IMR-90 (cell line): ENCODE measurements around the gene ZAP70. TPM values are rescaled to one million over a fixed set of nuclear protein-coding genes. Genes with fewer than 3 reads are reported as not detected.

Experiments used
- ATAC-seq: fragments of 200-7000 bp; cut with Tn5 transposase; 2 replicates; pipeline ENCODE4 v1.9.1; 2020; ENCODE audit warnings: low read depth, mild to moderate bottlenecking, moderate library complexity
- BruUV-seq: library from RNA; stranded (reverse); fragments of 400-500 nt; replicated peaks from 2 replicates; lab custom pipeline; 2021; lab: Mats Ljungman, UMichigan
- CTCF ChIA-PET: fragments of 300-600 bp; formaldehyde crosslinking; extraction: SDS; loops from one replicate; lab custom pipeline; 2021; ENCODE audit warnings: antibody characterized with exemption; lab: Yijun Ruan, JAX
- POLR2A ChIA-PET: fragments of 300-600 bp; sonication (Branson Sonifier 250); formaldehyde crosslinking; loops from one replicate; lab custom pipeline; 2022; ENCODE audit warnings: antibody characterized with exemption; ENCODE audit not compliant: unreplicated experiment; lab: Charles Lee
- DNase-seq: peaks from one replicate; pipeline ENCODE4 v3.0.0; 2013
- H2AFZ ChIP-seq: replicated peaks from 2 replicates; pipeline ENCODE3; 2013; ENCODE audit warnings: low read length, mild to moderate bottlenecking; ENCODE audit not compliant: poor library complexity
- H2AK5ac ChIP-seq: 2 replicates; pipeline ENCODE4 v1.6.1; 2013; ENCODE audit warnings: low read depth, low read length, inconsistent platforms
- H2AK9ac ChIP-seq: replicated peaks from 2 replicates; pipeline ENCODE3; 2013; ENCODE audit warnings: mild to moderate bottlenecking, low read depth, low read length, moderate library complexity; ENCODE audit not compliant: poor library complexity
- H2BK120ac ChIP-seq: 2 replicates; pipeline ENCODE4 v1.6.1; 2013; ENCODE audit warnings: low read depth, low read length, inconsistent platforms
- H2BK15ac ChIP-seq: 3 replicates; pipeline ENCODE4 v1.6.1; 2013; ENCODE audit warnings: low read depth, low read length, inconsistent platforms
- H2BK20ac ChIP-seq: 2 replicates; pipeline ENCODE4 v1.6.1; 2013; ENCODE audit warnings: low read depth, mild to moderate bottlenecking, inconsistent platforms, low read length, moderate library complexity
- H2BK5ac ChIP-seq: 2 replicates; pipeline ENCODE4 v1.6.1; 2013; ENCODE audit warnings: mild to moderate bottlenecking, low read depth, low read length, inconsistent platforms; ENCODE audit not compliant: poor library complexity, severe bottlenecking
- H3K14ac ChIP-seq: replicated peaks from 2 replicates; pipeline ENCODE4 v1.6.1; 2013; ENCODE audit warnings: low read depth, low read length, inconsistent platforms
- H3K18ac ChIP-seq: 2 replicates; pipeline ENCODE4 v1.6.1; 2013; ENCODE audit warnings: low read depth, low read length, control low read depth
- H3K23ac ChIP-seq: 2 replicates; pipeline ENCODE4 v1.6.1; 2013; ENCODE audit warnings: low read depth, low read length, inconsistent platforms
- H3K27ac ChIP-seq: 2 replicates; pipeline ENCODE4 v1.5.1; 2013; ENCODE audit warnings: mild to moderate bottlenecking, control low read depth, low read length; ENCODE audit not compliant: insufficient read depth
- H3K27me3 ChIP-seq: 2 replicates; pipeline ENCODE4 v1.6.1; 2013; ENCODE audit warnings: low read length; ENCODE audit not compliant: control insufficient read depth, insufficient read depth
- H3K36me3 ChIP-seq: 2 replicates; pipeline ENCODE4 v1.6.1; 2013; ENCODE audit warnings: low read length, mixed read lengths; ENCODE audit not compliant: control insufficient read depth, insufficient read depth
- H3K4ac ChIP-seq: 2 replicates; pipeline ENCODE4 v1.6.1; 2013; ENCODE audit warnings: low read depth, low read length, inconsistent platforms
- H3K4me1 ChIP-seq: 2 replicates; pipeline ENCODE4 v1.6.1; 2013; ENCODE audit warnings: low read length, mixed read lengths; ENCODE audit not compliant: control insufficient read depth, insufficient read depth
- H3K4me2 ChIP-seq: 2 replicates; pipeline ENCODE4 v1.6.1; 2013; ENCODE audit warnings: low read depth, mild to moderate bottlenecking, control low read depth, low read length, moderate library complexity
- H3K4me3 ChIP-seq: 2 replicates; pipeline ENCODE4 v1.5.1; 2013; ENCODE audit warnings: low read depth, mild to moderate bottlenecking, control low read depth, low read length, moderate library complexity; ENCODE audit not compliant: insufficient read depth
- H3K56ac ChIP-seq: 2 replicates; pipeline ENCODE4 v1.6.1; 2013; ENCODE audit warnings: low read length, inconsistent platforms; ENCODE audit not compliant: insufficient read depth; ENCODE audit errors: extremely low read depth
- H3K79me1 ChIP-seq, 2 experiments: 2 replicates each; pipeline ENCODE4 v1.6.1; 2013; ENCODE audit warnings: low read length in 2 of 2, inconsistent platforms in 1 of 2, low read depth in 1 of 2
- H3K9ac ChIP-seq: 2 replicates; pipeline ENCODE4 v1.6.1; 2013; ENCODE audit warnings: low read depth, low read length, control low read depth
- H3K9me1 ChIP-seq: 2 replicates; pipeline ENCODE4 v1.6.1; 2013; ENCODE audit warnings: low read length, inconsistent platforms; ENCODE audit not compliant: insufficient read depth
- H3K9me3 ChIP-seq: 2 replicates; pipeline ENCODE4 v1.6.1; 2013; ENCODE audit warnings: low read length; ENCODE audit not compliant: control insufficient read depth, insufficient read depth
- H4K20me1 ChIP-seq: 2 replicates; pipeline ENCODE4 v1.6.1; 2013; ENCODE audit warnings: low read length, inconsistent platforms; ENCODE audit not compliant: insufficient read depth
- H4K5ac ChIP-seq: 2 replicates; pipeline ENCODE4 v1.6.1; 2013; ENCODE audit warnings: mild to moderate bottlenecking, low read depth, low read length, control low read depth
- H4K8ac ChIP-seq, 2 experiments: 2 replicates each; pipeline ENCODE4 v1.6.1; 2013; ENCODE audit warnings: low read depth in 2 of 2, low read length in 2 of 2, control low read depth in 1 of 2, inconsistent platforms in 1 of 2
- H4K91ac ChIP-seq: 2 replicates; pipeline ENCODE4 v1.6.1; 2013; ENCODE audit warnings: low read depth, low read length, inconsistent platforms; ENCODE audit not compliant: insufficient read depth
- BHLHE40 ChIP-seq: fragments of 150-350 bp; IDR thresholded peaks from 2 replicates; pipeline ENCODE4 v1.6.1; 2016; ENCODE audit warnings: mild to moderate bottlenecking, low read depth, low read length
- CEBPB ChIP-seq: IDR thresholded peaks from 2 replicates; pipeline ENCODE4 v1.6.1; 2012; ENCODE audit warnings: low read depth, low read length, improper control_type of control experiment
- CHD1 ChIP-seq: IDR thresholded peaks from 2 replicates; pipeline ENCODE4 v1.6.1; 2012; ENCODE audit warnings: low read depth, low read length, improper control_type of control experiment
- FOS ChIP-seq: fragments of 150-350 bp; IDR thresholded peaks from 2 replicates; pipeline ENCODE4 v1.6.1; 2016; ENCODE audit warnings: low read depth, low read length
- MAFK ChIP-seq: IDR thresholded peaks from 2 replicates; pipeline ENCODE4 v1.6.1; 2012; ENCODE audit warnings: low read depth, low read length, improper control_type of control experiment
- MAZ ChIP-seq: IDR thresholded peaks from 2 replicates; pipeline ENCODE4 v1.6.1; 2012; ENCODE audit warnings: low read depth, mild to moderate bottlenecking, low read length, improper control_type of control experiment, moderate library complexity, borderline replicate concordance
- MXI1 ChIP-seq: IDR thresholded peaks from 2 replicates; pipeline ENCODE4 v1.6.1; 2012; ENCODE audit warnings: low read depth, mild to moderate bottlenecking, low read length, moderate library complexity, borderline replicate concordance
- NFE2L2 ChIP-seq: fragments of 150-350 bp; IDR thresholded peaks from 2 replicates; pipeline ENCODE4 v1.6.1; 2016; ENCODE audit warnings: low read depth, mild to moderate bottlenecking, low read length
- POLR2A ChIP-seq: IDR thresholded peaks from 2 replicates; pipeline ENCODE4 v1.6.1; 2012; ENCODE audit warnings: mild to moderate bottlenecking, low read depth, low read length
- RAD21 ChIP-seq: IDR thresholded peaks from 2 replicates; pipeline ENCODE4 v1.6.1; 2012; ENCODE audit warnings: low read length, improper control_type of control experiment
- RCOR1 ChIP-seq: IDR thresholded peaks from 2 replicates; pipeline ENCODE4 v1.6.1; 2012; ENCODE audit warnings: mild to moderate bottlenecking, low read length, improper control_type of control experiment; ENCODE audit not compliant: insufficient replicate concordance
- RFX5 ChIP-seq: IDR thresholded peaks from 2 replicates; pipeline ENCODE4 v1.8.0; 2012; ENCODE audit warnings: low read depth, mild to moderate bottlenecking, low read length, moderate library complexity
- SMC3 ChIP-seq: fragments of 150-350 bp; IDR thresholded peaks from 2 replicates; pipeline ENCODE4 v1.6.1; 2016; ENCODE audit warnings: low read depth, mild to moderate bottlenecking, antibody characterized with exemption, low read length, moderate library complexity
- WGBS, 2 experiments: methylation state at CpG; one replicate each; pipeline versions ENCODE4 v1.1.5 to v1.1.7; 2013; ENCODE audit warnings: missing lambda C conversion rate in 2 of 2; ENCODE audit not compliant: insufficient read length in 1 of 2; ENCODE audit errors: extremely low coverage in 2 of 2; 5-methylcytosine and 5-hydroxymethylcytosine counted together
- dilution Hi-C: fragments of 300-500 bp; cut with HindIII; formaldehyde crosslinking; loops from one replicate; pipeline ENCODE4 v1.14.3; 2018; ENCODE audit warnings: low sequenced_read_pairs; ENCODE audit not compliant: unreplicated experiment
- in situ Hi-C: fragments of 300-500 bp; cut with MboI; formaldehyde crosslinking; loops from 3 replicates; pipeline ENCODE4 v1.14.3; 2019; ENCODE audit warnings: low sequenced_read_pairs, inconsistent platforms, mixed read lengths
- intact Hi-C: fragments of 100-400 bp; cut with micrococcal nuclease; formaldehyde crosslinking; loops from 2 replicates; pipeline ENCODE4 v1.10.0; 2022
- polyA plus RNA-seq, 3 experiments: library from polyadenylated mRNA; depleted of rRNA; stranded (reverse); fragments of >200 nt; gene quantifications; 2 replicates each; pipeline ENCODE4 v1.2.3, GENCODE V29; 2012; ENCODE audit warnings: low replicate concordance in 1 of 3
- total RNA-seq: library from RNA; depleted of rRNA; stranded (reverse); fragments of >200 nt; gene quantifications from 2 replicates; pipeline ENCODE4 v1.2.3, GENCODE V29; 2012
- TF ChIP-seq, protein P1 (sequence below): fragments of 150-350 bp; IDR thresholded peaks from 2 replicates; pipeline ENCODE4 v1.6.1; 2016; ENCODE audit warnings: low read depth, mild to moderate bottlenecking, low read length, moderate library complexity, borderline replicate concordance
- TF ChIP-seq, protein P2 (sequence below): conservative IDR thresholded peaks from 2 replicates; pipeline ENCODE4 v1.5.1; 2012; ENCODE audit warnings: mild to moderate bottlenecking, low read depth, low read length, improper control_type of control experiment

The ZAP70 gene
- total and polyA plus RNA-seq, 2 of the 4 experiments (the other 2 are of a cell fraction), result under 0.01 to 0.09 TPM

DNA sequence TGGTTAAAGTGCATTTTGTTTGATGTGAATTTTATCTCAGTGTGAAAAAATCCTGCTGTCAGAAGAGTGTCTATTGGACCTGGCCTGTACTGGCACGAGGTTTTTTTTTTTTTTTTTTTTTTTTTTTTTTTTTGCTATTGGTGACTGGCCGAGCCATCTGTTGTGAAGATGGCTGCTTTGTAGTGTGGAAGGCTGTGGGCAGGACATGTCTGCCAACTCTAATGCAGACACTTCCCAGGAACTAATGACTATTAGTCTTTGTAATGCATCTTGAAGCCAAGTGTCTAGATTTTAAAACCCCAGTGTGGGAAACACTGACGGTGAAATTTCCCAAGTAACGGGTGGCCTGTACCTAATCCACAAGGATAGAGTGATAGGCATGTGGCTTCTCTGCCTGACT lies 34.3 kb downstream of the ZAP70 start:
- POLR2A ChIA-PET, result no interaction called here
- Histone ChIP-seq H3K14ac (no peak overlapping the region), H2BK15ac (no peak overlapping the region), H2AK9ac (no peak overlapping the region), H3K27ac (no peak overlapping the region), H3K4me1 (peaks cover 6% of the 10 kb centered on the region; the same call in 1 of the 2 replicates), H2BK20ac (no peak overlapping the region), H2BK5ac (no peak overlapping the region), H3K4me3 (no peak overlapping the region), H2AK5ac (no peak overlapping the region), H3K27me3 (no peaks in the 10 kb centered on the region), H4K5ac (no peak overlapping the region), H4K91ac (no peak overlapping the region), H3K79me1 (no peaks in the 10 kb centered on the region), H3K9ac (no peak overlapping the region), H3K18ac (no peak overlapping the region), H4K20me1 (no peaks in the 10 kb centered on the region), H3K4me2 (no peak overlapping the region), H2AFZ (no peak overlapping the region), H3K36me3 (0 out of 2 replicates have a peak, but pooled peaks cover 2% of the 10 kb centered on the region), H3K9me1 (peaks cover 3% of the 10 kb centered on the region; the same call in 1 of the 2 replicates), H3K56ac (no peak overlapping the region), H3K4ac (no peak overlapping the region), H3K23ac (no peak overlapping the region), H4K8ac (no peak overlapping the region), H2BK120ac (no peak overlapping the region), H3K9me3 (no peaks in the 10 kb centered on the region)
- intact Hi-C loops, result no loop called here
- WGBS, 2 experiments, result no CpG with 5 or more reads among the region's 4 CpGs
- TF ChIP-seq, protein P1, sequence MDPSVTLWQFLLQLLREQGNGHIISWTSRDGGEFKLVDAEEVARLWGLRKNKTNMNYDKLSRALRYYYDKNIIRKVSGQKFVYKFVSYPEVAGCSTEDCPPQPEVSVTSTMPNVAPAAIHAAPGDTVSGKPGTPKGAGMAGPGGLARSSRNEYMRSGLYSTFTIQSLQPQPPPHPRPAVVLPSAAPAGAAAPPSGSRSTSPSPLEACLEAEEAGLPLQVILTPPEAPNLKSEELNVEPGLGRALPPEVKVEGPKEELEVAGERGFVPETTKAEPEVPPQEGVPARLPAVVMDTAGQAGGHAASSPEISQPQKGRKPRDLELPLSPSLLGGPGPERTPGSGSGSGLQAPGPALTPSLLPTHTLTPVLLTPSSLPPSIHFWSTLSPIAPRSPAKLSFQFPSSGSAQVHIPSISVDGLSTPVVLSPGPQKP, result no peak
- TF ChIP-seq RFX5, result no peak
- no peak for TF ChIP-seq POLR2A
- no peak for TF ChIP-seq MAZ
- no peak for TF ChIP-seq FOS
- no peak for TF ChIP-seq CHD1
- no peak for TF ChIP-seq RAD21
- TF ChIP-seq NFE2L2, result no peak
- TF ChIP-seq MAFK, result no peak
- TF ChIP-seq RCOR1, result no peak
- TF ChIP-seq MXI1, result no peak
- TF ChIP-seq BHLHE40, result no peak
- no peak for TF ChIP-seq SMC3
- TF ChIP-seq, protein P2, sequence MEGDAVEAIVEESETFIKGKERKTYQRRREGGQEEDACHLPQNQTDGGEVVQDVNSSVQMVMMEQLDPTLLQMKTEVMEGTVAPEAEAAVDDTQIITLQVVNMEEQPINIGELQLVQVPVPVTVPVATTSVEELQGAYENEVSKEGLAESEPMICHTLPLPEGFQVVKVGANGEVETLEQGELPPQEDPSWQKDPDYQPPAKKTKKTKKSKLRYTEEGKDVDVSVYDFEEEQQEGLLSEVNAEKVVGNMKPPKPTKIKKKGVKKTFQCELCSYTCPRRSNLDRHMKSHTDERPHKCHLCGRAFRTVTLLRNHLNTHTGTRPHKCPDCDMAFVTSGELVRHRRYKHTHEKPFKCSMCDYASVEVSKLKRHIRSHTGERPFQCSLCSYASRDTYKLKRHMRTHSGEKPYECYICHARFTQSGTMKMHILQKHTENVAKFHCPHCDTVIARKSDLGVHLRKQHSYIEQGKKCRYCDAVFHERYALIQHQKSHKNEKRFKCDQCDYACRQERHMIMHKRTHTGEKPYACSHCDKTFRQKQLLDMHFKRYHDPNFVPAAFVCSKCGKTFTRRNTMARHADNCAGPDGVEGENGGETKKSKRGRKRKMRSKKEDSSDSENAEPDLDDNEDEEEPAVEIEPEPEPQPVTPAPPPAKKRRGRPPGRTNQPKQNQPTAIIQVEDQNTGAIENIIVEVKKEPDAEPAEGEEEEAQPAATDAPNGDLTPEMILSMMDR, result no peak
- no peak for TF ChIP-seq CEBPB
- dilution Hi-C loops, result no loop called here
- in situ Hi-C loops, result no loop called here
- no TSS peak for BruUV-seq
- DNase-seq (no peak), ATAC-seq (no peak)
- CTCF ChIA-PET, result no interaction called here
